Heart left ventricle (tissue), 16 donors: Measurements from ENCODE around the gene HID1. TPM values are rescaled to one million over a fixed set of nuclear protein-coding genes. Genes with fewer than 3 reads are reported as not detected.

Experiments used
- ATAC-seq, 4 donors: fragments of 200-7000 bp; cut with Tn5 transposase; one replicate each; pipeline ENCODE4 v1.9.1; 2020 to 2022; ENCODE audit warnings: moderate library complexity in 4 of 4, mild to moderate bottlenecking in 3 of 4, moderate number of reproducible peaks in 1 of 4
- DNase-seq, 5 donors: peaks; one replicate each; pipeline ENCODE4 v3.0.0-alpha.2; 2020
- H3K27ac ChIP-seq, 12 donors: fragments of 200-600 bp; sonication (generic) in 4 of 12; one replicate each; pipeline versions ENCODE4 v1.5.0 to v1.8.0; 2016 to 2022; ENCODE audit warnings: mild to moderate bottlenecking in 2 of 12
- H3K27me3 ChIP-seq, 9 donors: fragments of 200-600 bp; sonication (generic) in 2 of 9; one replicate each; pipeline versions ENCODE4 v1.5.1 to v1.8.0; 2016 to 2022; ENCODE audit warnings: mild to moderate bottlenecking in 3 of 9
- H3K36me3 ChIP-seq, 9 donors: fragments of 200-600 bp; sonication (generic) in 2 of 9; one replicate each; pipeline versions ENCODE4 v1.5.0 to v1.8.0; 2018 to 2022; ENCODE audit warnings: mild to moderate bottlenecking in 2 of 9
- H3K4me1 ChIP-seq, 12 donors: fragments of 200-600 bp; sonication (generic) in 4 of 12; one replicate each; pipeline versions ENCODE4 v1.5.0 to v1.8.0; 2016 to 2022; ENCODE audit warnings: mild to moderate bottlenecking in 3 of 12
- H3K4me3 ChIP-seq, 12 donors: fragments of 200-600 bp; sonication (generic) in 4 of 12; one replicate each; pipeline versions ENCODE4 v1.5.0 to v1.8.0; 2017 to 2022; ENCODE audit warnings: mild to moderate bottlenecking in 9 of 12, moderate library complexity in 4 of 12
- H3K9me3 ChIP-seq, 12 donors: fragments of 200-600 bp; sonication (generic) in 4 of 12; one replicate each; pipeline versions ENCODE4 v1.5.0 to v1.8.0; 2016 to 2022; ENCODE audit warnings: mild to moderate bottlenecking in 1 of 12
- POLR2A ChIP-seq, 2 donors: fragments of 450-650 bp; IDR thresholded peaks; one replicate each; pipeline ENCODE4 v1.6.1; 2017; ENCODE audit warnings: antibody characterized with exemption in 2 of 2, mild to moderate bottlenecking in 2 of 2, moderate library complexity in 2 of 2
- WGBS, 4 donors: extraction: QIAGEN DNeasy Blood & Tissue Kit in 2 of 4; methylation state at CpG; one replicate each; pipeline versions ENCODE4 v1.1.5 to v1.1.7; 2013 to 2018; 5-methylcytosine and 5-hydroxymethylcytosine counted together
- intact Hi-C, 10 donors: fragments of 100-400 bp; cut with DNase I; formaldehyde crosslinking; loops; one replicate each; pipeline versions ENCODE4 v1.11.1 to v1.14.2; 2022
- polyA plus RNA-seq, 2 donors: library from polyadenylated mRNA; stranded (reverse); fragments of 200-250 nt; gene quantifications; one replicate each; pipeline ENCODE4 v1.2.3, GENCODE V29; 2013
- total RNA-seq, 9 donors: library from RNA; depleted of rRNA in 2 of 9; stranded (reverse); fragments of >200 nt in 2 of 9; fragmentation: NEBNext Ultra II Directional in 3 of 9; extraction: Animal tissue kit (Norgen Biotek cat#: 25700) in 3 of 9; gene quantifications; one replicate each; pipeline versions ENCODE4 v1.1.0 to v1.2.4, GENCODE V29; 2016 to 2023
- TF ChIP-seq, protein P1 (sequence below), 12 donors: fragments of 200-600 bp; sonication (generic) in 4 of 12; IDR thresholded peaks; one replicate each; pipeline versions ENCODE4 v1.5.0 to v1.8.0; 2018 to 2022; ENCODE audit warnings: antibody characterized with exemption in 12 of 12, mild to moderate bottlenecking in 5 of 12
- donor health status: ischemic (EF 13 %, LVEDD 7.1; RV severe dilation, severe dysfunction).
- donor health status: healthy with polysubstance abuse.
- donor health status: DM: no; HTN: yes; CAD: no.
- donor health status: DM: no; HTN: no; CAD: no.
- donor health status: ischemic (EF 25% LVEDD 6.9; RV normal size, moderate dysfunction).
- donor health status: ischemic (EF 25% LVEDD 5.7; RV mildly dilated, moderate dysfunction).
- donor health status: healthy.
- donor health status: DM: yes; HTN: yes; CAD: no.
- donor health status: ischemic (EF 35%, LVEDD 5.7; RV mildly dilated, moderate dysfunction).
- donor health status: nonischemic (EF 11% LVEDD 7.7; RV severe dilation, severe dysfunction).
- donor health status: DM: yes; HTN: yes; CAD: no.
- donor health status: PGD.
- donor health status: ischemic (EF 29% LVEDD 5.4; RV normal size, mild dysfunction).
- donor health status: nonischemic (EF 23%, LVEDD 6.1; RV moderate dilation, normal function).

HID1 gene
- total and polyA plus RNA-seq, 11 donors = 5.7 to 15.7 (median 9.8) TPM

DNA sequence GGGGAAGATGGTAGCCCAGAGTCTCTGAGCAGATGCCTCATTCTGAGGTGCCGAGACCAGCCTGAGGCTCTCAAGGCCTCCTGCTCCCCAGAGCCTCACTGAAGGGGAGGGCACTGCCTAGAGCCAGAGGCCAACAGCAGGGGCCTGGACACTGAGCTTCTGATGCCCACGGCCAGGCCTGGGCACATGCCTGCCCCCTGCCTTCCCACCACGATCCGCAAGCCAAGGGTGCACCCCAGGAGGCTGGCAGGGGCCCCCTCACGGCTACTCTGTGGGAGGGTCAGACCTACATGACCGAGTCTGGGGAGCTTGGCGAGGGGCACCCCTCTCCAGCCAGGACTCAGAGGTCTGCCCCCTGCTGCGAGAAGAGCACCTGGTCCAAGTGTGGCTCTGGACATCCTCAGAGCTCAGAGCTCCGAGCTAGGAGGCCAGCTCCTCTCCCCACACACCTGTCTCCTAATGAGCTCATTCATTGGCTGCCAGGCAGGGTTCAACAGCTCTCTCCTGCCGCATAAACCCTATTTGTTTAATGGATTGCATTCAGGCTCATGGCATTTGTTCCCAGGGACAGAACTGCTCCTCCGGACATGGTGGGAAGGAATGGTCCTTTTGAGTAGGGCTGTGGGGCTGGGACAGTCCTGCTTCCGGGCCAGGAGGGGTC, 23.0 kb downstream of the HID1 start:
- peaks cover 0 to 19% (median 0%) of the 10 kb centered on the region in 9 donors for H3K27me3 ChIP-seq
- TF ChIP-seq, protein P1, sequence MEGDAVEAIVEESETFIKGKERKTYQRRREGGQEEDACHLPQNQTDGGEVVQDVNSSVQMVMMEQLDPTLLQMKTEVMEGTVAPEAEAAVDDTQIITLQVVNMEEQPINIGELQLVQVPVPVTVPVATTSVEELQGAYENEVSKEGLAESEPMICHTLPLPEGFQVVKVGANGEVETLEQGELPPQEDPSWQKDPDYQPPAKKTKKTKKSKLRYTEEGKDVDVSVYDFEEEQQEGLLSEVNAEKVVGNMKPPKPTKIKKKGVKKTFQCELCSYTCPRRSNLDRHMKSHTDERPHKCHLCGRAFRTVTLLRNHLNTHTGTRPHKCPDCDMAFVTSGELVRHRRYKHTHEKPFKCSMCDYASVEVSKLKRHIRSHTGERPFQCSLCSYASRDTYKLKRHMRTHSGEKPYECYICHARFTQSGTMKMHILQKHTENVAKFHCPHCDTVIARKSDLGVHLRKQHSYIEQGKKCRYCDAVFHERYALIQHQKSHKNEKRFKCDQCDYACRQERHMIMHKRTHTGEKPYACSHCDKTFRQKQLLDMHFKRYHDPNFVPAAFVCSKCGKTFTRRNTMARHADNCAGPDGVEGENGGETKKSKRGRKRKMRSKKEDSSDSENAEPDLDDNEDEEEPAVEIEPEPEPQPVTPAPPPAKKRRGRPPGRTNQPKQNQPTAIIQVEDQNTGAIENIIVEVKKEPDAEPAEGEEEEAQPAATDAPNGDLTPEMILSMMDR (IDR thresholded peaks at IDR 0.05) = no peak
- no peak for TF ChIP-seq POLR2A (IDR thresholded peaks at IDR 0.05)
- WGBS, 4 donors = 51 to 61% (median 57%) methylated on average over 10 to 12 of the region's 12 CpGs
- peak in 1 of 4 donors; percentile 8 for ATAC-seq
- no peak overlapping the region for H3K27ac ChIP-seq
- peaks cover 0 to 16% (median 0%) of the 10 kb centered on the region in 9 donors for H3K36me3 ChIP-seq
- intact Hi-C loops = loop anchor here in 1 of 10 donors (10.0 kb wide), 1 partner anchor 155 kb away; no protein-coding TSS in a partner anchor
- no peaks in the 10 kb centered on the region for H3K4me1 ChIP-seq
- no peak overlapping the region for H3K4me3 ChIP-seq
- no peak for DNase-seq
- H3K9me3 ChIP-seq = no peaks in the 10 kb centered on the region

DNA sequence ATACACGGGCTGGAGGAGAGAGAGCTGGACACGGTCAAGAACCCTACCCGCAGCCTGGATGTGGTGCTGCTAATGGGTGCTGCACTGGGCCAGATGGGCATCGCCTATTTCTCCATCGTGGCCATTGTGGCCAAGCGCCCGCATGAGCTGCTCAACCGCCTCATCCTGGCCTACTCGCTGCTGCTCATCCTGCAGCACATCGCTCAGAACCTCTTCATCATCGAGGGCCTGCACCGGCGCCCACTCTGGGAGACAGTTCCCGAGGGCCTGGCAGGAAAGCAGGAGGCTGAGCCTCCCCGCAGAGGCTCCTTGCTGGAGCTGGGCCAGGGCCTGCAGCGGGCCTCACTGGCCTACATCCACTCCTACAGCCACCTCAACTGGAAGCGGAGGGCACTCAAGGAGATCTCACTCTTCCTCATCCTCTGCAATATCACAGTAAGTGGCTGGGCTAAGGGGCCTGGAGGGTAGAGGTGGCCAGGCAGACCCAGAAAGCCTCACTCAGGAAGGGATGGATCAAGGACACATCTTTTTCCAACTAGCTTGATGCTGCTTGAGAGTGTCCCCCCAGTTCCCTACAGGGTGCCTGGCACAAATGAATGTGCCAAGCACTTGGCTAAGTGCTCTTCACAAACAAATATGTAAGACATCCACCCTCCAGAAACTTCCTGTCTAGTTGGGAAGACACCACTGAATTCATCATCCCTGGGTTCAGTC, 25.4 kb downstream of the HID1 start:
- intact Hi-C loops = no loop called here
- H3K4me3 ChIP-seq = no peak overlapping the region
- H3K9me3 ChIP-seq = no peaks in the 10 kb centered on the region
- no peaks in the 10 kb centered on the region for H3K4me1 ChIP-seq
- no peak for TF ChIP-seq POLR2A (IDR thresholded peaks at IDR 0.05)
- TF ChIP-seq, protein P1 (IDR thresholded peaks at IDR 0.05) = no peak
- peaks cover 0 to 37% (median 4%) of the 10 kb centered on the region in 9 donors for H3K27me3 ChIP-seq
- H3K36me3 ChIP-seq = peaks cover 0 to 6% (median 0%) of the 10 kb centered on the region in 9 donors
- no peak for DNase-seq
- ATAC-seq = no peak
- no peak overlapping the region for H3K27ac ChIP-seq
- 89 to 96% (median 91%) methylated on average over 14 to 17 of the region's 17 CpGs for WGBS, 4 donors

GRCh38 chr17:74946641-74947040, 25.9 kb downstream of the HID1 start:
- intact Hi-C loops = no loop called here
- ATAC-seq = no peak
- H3K27ac ChIP-seq = no peak overlapping the region
- DNase-seq = no peak
- H3K4me1 ChIP-seq = no peaks in the 10 kb centered on the region
- peaks cover 0 to 41% (median 4%) of the 10 kb centered on the region in 9 donors for H3K27me3 ChIP-seq
- TF ChIP-seq POLR2A (IDR thresholded peaks at IDR 0.05) = no peak
- TF ChIP-seq, protein P1 (IDR thresholded peaks at IDR 0.05) = no peak
- no peaks in the 10 kb centered on the region for H3K9me3 ChIP-seq
- H3K36me3 ChIP-seq = peaks cover 0 to 6% (median 0%) of the 10 kb centered on the region in 9 donors
- no peak overlapping the region for H3K4me3 ChIP-seq
- 71 to 91% (median 89%) methylated on average over 5 to 14 of the region's 14 CpGs for WGBS, 4 donors

GRCh38 chr17:74945543-74945942, 27.0 kb downstream of the HID1 start:
- ATAC-seq (no peak), DNase-seq (no peak)
- Histone ChIP-seq H3K27ac (no peak overlapping the region), H3K9me3 (no peaks in the 10 kb centered on the region), H3K4me3 (no peak overlapping the region), H3K27me3 (peaks cover 0 to 47% (median 11%) of the 10 kb centered on the region in 9 donors), H3K36me3 (no peaks in the 10 kb centered on the region), H3K4me1 (no peaks in the 10 kb centered on the region)
- no peak for TF ChIP-seq POLR2A (IDR thresholded peaks at IDR 0.05)
- TF ChIP-seq, protein P1 (IDR thresholded peaks at IDR 0.05) = no peak
- 42 to 53% (median 46%) methylated on average over 6 of the region's 6 CpGs for WGBS, 4 donors
- intact Hi-C loops = no loop called here
